RPMI8226 (cell line): ENCODE results near the gene VPS35.
"Not testable (repeated sequence)": the region's sequence is repeated elsewhere in the genome, so short reads cannot be mapped to it uniquely, and the experiment has no call there.

ENCODE experiments used
- DNase-seq: peaks from one replicate; pipeline ENCODE4 v3.0.0-alpha.2; 2015

The VPS35 gene

GRCh38 chr16:46650254-46650623, 38.7 kb downstream of the VPS35 start:
- DNase-seq, result no peak

- DNase-seq, result no peak
Measured at GRCh38 chr16:46649588-46650253, 39.3 kb downstream of the VPS35 start.

GRCh38 chr16:46648656-46649055, 40.3 kb downstream of the VPS35 start:
- DNase-seq, result no peak

GRCh38 chr16:46638947-46639925, 49.7 kb downstream of the VPS35 start:
- no peak for DNase-seq

GRCh38 chr16:46632778-46633733, 55.9 kb downstream of the VPS35 start:
- DNase-seq, result no peak

- peak; percentile 63 for DNase-seq
Measured at GRCh38 chr16:46629331-46630219, 59.4 kb downstream of the VPS35 start.

GRCh38 chr16:46627746-46628145, 61.2 kb downstream of the VPS35 start:
- DNase-seq, result no peak

- DNase-seq, result not testable (repeated sequence)
Measured at GRCh38 chr16:46626681-46627080, 62.3 kb downstream of the VPS35 start.

- DNase-seq, result not testable (repeated sequence)
Measured at GRCh38 chr16:46624862-46625261, 64.1 kb downstream of the VPS35 start.

- not testable (repeated sequence) for DNase-seq
Measured at GRCh38 chr16:46623707-46624106, 65.3 kb downstream of the VPS35 start.

GRCh38 chr16:46623246-46623645, 65.7 kb downstream of the VPS35 start:
- DNase-seq, result not testable (repeated sequence)

GRCh38 chr16:46621934-46622676, 66.9 kb downstream of the VPS35 start:
- DNase-seq, result no peak

- peak; percentile 95 for DNase-seq
Measured at GRCh38 chr16:46621006-46621933, 67.7 kb downstream of the VPS35 start, which contains the start of gene SHCBP1. SHCBP1 (minus strand) TSS chr16:46621379; CDS start chr16:46621359, 20 bp downstream.

GRCh38 chr16:46620266-46621005, 68.5 kb downstream of the VPS35 start:
- peak; percentile 69 for DNase-seq

- no peak for DNase-seq
Measured at GRCh38 chr16:46618516-46618915, 70.5 kb downstream of the VPS35 start.

GRCh38 chr16:46614006-46614405, 75.0 kb downstream of the VPS35 start:
- DNase-seq, result no peak

- no peak for DNase-seq
Measured at GRCh38 chr16:46613352-46613751, 75.6 kb downstream of the VPS35 start.

GRCh38 chr16:46612121-46612520, 76.9 kb downstream of the VPS35 start:
- no peak for DNase-seq

- peak; percentile 34 for DNase-seq
Measured at GRCh38 chr16:46607529-46607928, 81.4 kb downstream of the VPS35 start.
